SK-N-SH (cell line): ENCODE measurements around the gene ABI3.

ENCODE experiments used
- EZH2phosphoT487 ChIP-seq: fragments of 200-600 bp; sonication (generic); IDR thresholded peaks from 2 replicates; pipeline ENCODE4 v1.6.1; 2017; ENCODE audit warnings: low read depth, mixed run types, mild to moderate bottlenecking, antibody characterized with exemption, moderate library complexity, borderline replicate concordance
- JUND ChIP-seq: IDR thresholded peaks from 2 replicates; pipeline ENCODE4 v1.4.0; 2012
- MEF2A ChIP-seq: IDR thresholded peaks from 2 replicates; pipeline ENCODE4 v1.4.0; 2012; ENCODE audit warnings: low read depth, borderline replicate concordance
- MXI1 ChIP-seq: IDR thresholded peaks from 2 replicates; pipeline ENCODE4 v1.6.1; 2012; ENCODE audit warnings: mild to moderate bottlenecking, low read depth, low read length, improper control_type of control experiment
- NFIC ChIP-seq: IDR thresholded peaks from 2 replicates; pipeline ENCODE4 v1.4.0; 2012; ENCODE audit warnings: borderline replicate concordance
- POLR2AphosphoS5 ChIP-seq: IDR thresholded peaks from 2 replicates; pipeline ENCODE4 v1.6.1; 2012; ENCODE audit warnings: low read depth, low read length
- RAD21 ChIP-seq: IDR thresholded peaks from 2 replicates; pipeline ENCODE4 v1.6.1; 2012; ENCODE audit warnings: mild to moderate bottlenecking, low read length
- RCOR1 ChIP-seq: fragments of 150-350 bp; IDR thresholded peaks from 2 replicates; pipeline ENCODE4 v1.6.1; 2017; ENCODE audit warnings: antibody characterized with exemption, low read length
- SMC3 ChIP-seq: IDR thresholded peaks from 2 replicates; pipeline ENCODE4 v1.6.1; 2012; ENCODE audit warnings: low read depth, low read length, improper control_type of control experiment
- TEAD4 ChIP-seq: IDR thresholded peaks from 2 replicates; pipeline ENCODE4 v1.4.0; 2012; ENCODE audit warnings: mild to moderate bottlenecking, borderline replicate concordance; ENCODE audit not compliant: insufficient read depth
- YY1 ChIP-seq: IDR thresholded peaks from 2 replicates; pipeline ENCODE4 v1.4.0; 2012; ENCODE audit warnings: low read depth, mild to moderate bottlenecking
- TF ChIP-seq, protein P1 (sequence below): fragments of 200-600 bp; sonication (generic); IDR thresholded peaks from 2 replicates; pipeline ENCODE4 v1.6.1; 2017; ENCODE audit warnings: antibody characterized with exemption, mild to moderate bottlenecking, moderate library complexity

GRCh38 chr17:49180998-49181635 lies 29.4 kb upstream of the ABI3 start:
- TF ChIP-seq MXI1 (no peak), YY1 (no peak), POLR2AphosphoS5 (no peak), RAD21 (no peak), NFIC (no peak), EZH2phosphoT487 (no peak), MEF2A (no peak), TEAD4 (no peak), RCOR1 (no peak), JUND (no peak), SMC3 (no peak)
- TF ChIP-seq, protein P1, sequence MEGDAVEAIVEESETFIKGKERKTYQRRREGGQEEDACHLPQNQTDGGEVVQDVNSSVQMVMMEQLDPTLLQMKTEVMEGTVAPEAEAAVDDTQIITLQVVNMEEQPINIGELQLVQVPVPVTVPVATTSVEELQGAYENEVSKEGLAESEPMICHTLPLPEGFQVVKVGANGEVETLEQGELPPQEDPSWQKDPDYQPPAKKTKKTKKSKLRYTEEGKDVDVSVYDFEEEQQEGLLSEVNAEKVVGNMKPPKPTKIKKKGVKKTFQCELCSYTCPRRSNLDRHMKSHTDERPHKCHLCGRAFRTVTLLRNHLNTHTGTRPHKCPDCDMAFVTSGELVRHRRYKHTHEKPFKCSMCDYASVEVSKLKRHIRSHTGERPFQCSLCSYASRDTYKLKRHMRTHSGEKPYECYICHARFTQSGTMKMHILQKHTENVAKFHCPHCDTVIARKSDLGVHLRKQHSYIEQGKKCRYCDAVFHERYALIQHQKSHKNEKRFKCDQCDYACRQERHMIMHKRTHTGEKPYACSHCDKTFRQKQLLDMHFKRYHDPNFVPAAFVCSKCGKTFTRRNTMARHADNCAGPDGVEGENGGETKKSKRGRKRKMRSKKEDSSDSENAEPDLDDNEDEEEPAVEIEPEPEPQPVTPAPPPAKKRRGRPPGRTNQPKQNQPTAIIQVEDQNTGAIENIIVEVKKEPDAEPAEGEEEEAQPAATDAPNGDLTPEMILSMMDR: no peak
